ENCODE measurements around the gene BORCS5. TPM values are rescaled to one million over a fixed set of nuclear protein-coding genes. Genes with fewer than 3 reads are reported as not detected.
A peak's percentile ranks its signal among the peaks of the same experiment; 100 is the strongest.

Gene BORCS5
- total and polyA plus RNA-seq, 7 experiments from 2014 or later, result 8.4 to 28.2 (median 18.6) TPM

DNA sequence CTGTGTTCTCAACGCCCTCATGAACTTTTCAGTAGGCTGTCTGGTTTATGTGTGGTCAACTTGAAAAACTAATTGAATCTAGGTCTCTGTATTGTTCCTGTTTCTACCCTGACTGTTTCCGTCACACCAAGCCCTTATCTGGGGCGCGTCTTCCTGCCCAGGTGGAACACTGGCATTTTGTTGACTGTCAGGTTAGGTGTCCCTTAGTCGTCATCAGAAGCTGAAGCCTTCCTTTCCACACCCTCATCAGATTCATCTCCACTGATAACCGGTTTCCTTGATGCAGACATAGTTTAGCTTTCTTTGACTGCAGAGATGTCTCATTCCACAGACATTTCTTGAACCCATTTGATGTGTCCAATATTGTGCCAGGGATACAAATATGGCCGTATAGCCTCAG is 109.3 kb downstream of the BORCS5 start:
- H3K4me1 ChIP-seq (ENCODE audit: control insufficient read depth in 2 of 2, insufficient read depth in 2 of 2, low read length in 2 of 2), result peaks cover 37 to 39% of the 10 kb centered on the region in 2 donors

DNA sequence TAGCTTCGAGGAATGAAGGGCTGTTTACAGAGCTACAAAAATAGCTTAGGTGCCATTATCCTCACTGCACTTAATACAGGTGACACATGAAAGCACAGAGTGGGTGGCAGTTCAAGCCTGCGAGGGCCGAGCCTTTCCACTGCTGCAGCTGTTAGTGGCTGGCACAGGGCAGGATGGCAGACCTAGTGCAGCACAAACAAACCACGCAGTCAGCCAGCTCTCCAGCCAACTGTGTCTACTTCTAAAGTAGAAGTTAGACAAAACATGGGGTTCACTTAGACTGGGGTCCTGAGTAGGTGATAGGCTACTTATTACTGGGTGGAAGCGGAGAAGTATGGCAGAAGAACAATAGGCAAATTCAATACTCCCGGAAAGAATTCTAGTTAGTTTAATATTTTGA is 110.4 kb downstream of the BORCS5 start:
- Mint-ChIP-seq H3K27ac (peak overlapping the region; percentile 89 to 99 (median 96)), H3K4me1 (peaks cover 19 to 64% (median 54%) of the 10 kb centered on the region in 7 donors), H3K27me3 (no peaks in the 10 kb centered on the region), H3K36me3 (peaks cover 20 to 47% (median 46%) of the 10 kb centered on the region in 5 donors), H3K4me3 (peak overlapping the region; percentile 16 to 75 (median 55)), H3K9me3 (no peaks in the 10 kb centered on the region)
- DNase-seq (peak in 5 of 9 donors; percentile 17 to 43 (median 31)), ATAC-seq (peak; percentile 28)
- Histone ChIP-seq H3K4me1 (ENCODE audit: control insufficient read depth in 2 of 2, insufficient read depth in 2 of 2, low read length in 2 of 2) (peaks cover 31 to 39% of the 10 kb centered on the region in 2 donors), H3K27ac (ENCODE audit: low read depth, low read length) (peak overlapping the region; percentile 75), H3K36me3 (ENCODE audit: control insufficient read depth in 2 of 3, insufficient read depth in 3 of 3, low read length in 3 of 3) (no peaks in the 10 kb centered on the region), H3K4me3 (ENCODE audit: low read length) (no peak overlapping the region), H3K27me3 (ENCODE audit: control insufficient read depth in 2 of 2, insufficient read depth in 2 of 2, low read length in 2 of 2) (no peaks in the 10 kb centered on the region), H3K9me3 (ENCODE audit: control insufficient read depth in 2 of 3, low read length in 3 of 3) (no peaks in the 10 kb centered on the region)
- intact Hi-C loops (cut with micrococcal nuclease), result loop anchor here (2.0 to 5.0 kb wide), 3 partner anchors 16 to 65 kb away; no protein-coding TSS in a partner anchor
- POLR2A ChIA-PET, result interaction anchor here (1.1 to 3.7 kb wide), 9 partner anchors 8 to 248 kb away, joined by 3 to 48 read pairs (median 11); partner anchors contain the start of gene CREBL2
- CTCF ChIA-PET, result interaction anchor here (0.6 to 2.2 kb wide), 7 partner anchors 21 to 270 kb away, joined by 3 to 7 read pairs (median 3); no protein-coding TSS in a partner anchor

More for the DNA sequence above, 109.3 kb downstream of the BORCS5 start:
- H3K36me3 ChIP-seq (ENCODE audit: control insufficient read depth in 2 of 3, insufficient read depth in 3 of 3, low read length in 3 of 3), result no peaks in the 10 kb centered on the region
- CTCF ChIA-PET, result interaction anchor here (0.6 to 2.2 kb wide), 7 partner anchors 8 to 239 kb away, joined by 3 to 8 read pairs (median 3); no protein-coding TSS in a partner anchor
- DNase-seq (peak in 7 of 9 donors; percentile 79 to 92 (median 87)), ATAC-seq (peak; percentile 95)
- no peak overlapping the region for H3K4me3 ChIP-seq (ENCODE audit: low read length)
- POLR2A ChIA-PET, result interaction anchor here (0.6 to 3.7 kb wide), 21 partner anchors 8 to 260 kb away, joined by 3 to 48 read pairs (median 6); partner anchors contain the start of gene BORCS5
- no peaks in the 10 kb centered on the region for H3K27me3 ChIP-seq (ENCODE audit: control insufficient read depth in 2 of 2, insufficient read depth in 2 of 2, low read length in 2 of 2)
- Mint-ChIP-seq H3K4me1 (peaks cover 22 to 75% (median 59%) of the 10 kb centered on the region in 7 donors), H3K27ac (peak overlapping the region; percentile 90 to 99 (median 97)), H3K27me3 (no peaks in the 10 kb centered on the region), H3K36me3 (peaks cover 19 to 47% (median 39%) of the 10 kb centered on the region in 5 donors), H3K4me3 (peak overlapping the region; percentile 37 to 76 (median 70)), H3K9me3 (no peaks in the 10 kb centered on the region)
- no peaks in the 10 kb centered on the region for H3K9me3 ChIP-seq (ENCODE audit: control insufficient read depth in 2 of 3, low read length in 3 of 3)
- peak overlapping the region; percentile 75 for H3K27ac ChIP-seq (ENCODE audit: low read depth, low read length)
- intact Hi-C loops (cut with micrococcal nuclease), result loop anchor here (1.0 to 5.0 kb wide), 6 partner anchors 16 to 95 kb away; no protein-coding TSS in a partner anchor

DNA sequence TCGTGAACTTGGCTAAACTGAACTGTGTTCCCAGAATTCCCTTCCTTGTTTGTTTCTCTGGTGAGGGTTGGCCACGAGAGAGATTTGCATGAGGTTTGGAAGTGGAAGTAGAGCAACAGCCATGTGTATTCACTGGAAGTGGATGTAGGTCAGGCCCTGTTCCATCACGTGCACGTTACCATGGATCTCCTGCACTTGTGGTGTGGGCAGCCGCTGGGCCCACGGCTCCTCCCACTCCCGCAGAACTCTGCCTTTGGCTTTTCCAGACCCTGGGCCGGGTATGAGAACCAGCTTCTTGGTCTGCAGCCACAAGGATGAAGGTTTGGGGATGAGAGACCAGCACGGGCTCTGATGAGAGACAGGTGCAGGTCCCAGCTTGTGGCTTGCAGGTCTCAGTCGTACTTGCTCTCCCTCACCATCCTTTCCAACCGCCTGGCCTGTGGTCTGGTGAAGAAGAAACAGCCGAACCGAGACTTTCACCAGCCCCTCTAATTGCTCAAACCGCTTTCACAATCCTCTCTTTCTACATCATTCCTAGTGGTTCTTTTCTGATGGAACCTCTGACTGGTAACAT is 110.9 kb downstream of the BORCS5 start:
- H3K4me3 ChIP-seq (ENCODE audit: low read length), result no peak overlapping the region
- peaks cover 29 to 39% of the 10 kb centered on the region in 2 donors for H3K4me1 ChIP-seq (ENCODE audit: control insufficient read depth in 2 of 2, insufficient read depth in 2 of 2, low read length in 2 of 2)
- H3K27me3 ChIP-seq (ENCODE audit: control insufficient read depth in 2 of 2, insufficient read depth in 2 of 2, low read length in 2 of 2), result no peaks in the 10 kb centered on the region
- Mint-ChIP-seq H3K4me3 (peak overlapping the region in 9 of 10 donors; percentile 16 to 70 (median 50)), H3K9me3 (no peaks in the 10 kb centered on the region), H3K27ac (peak overlapping the region; percentile 89 to 99 (median 96)), H3K4me1 (peaks cover 19 to 63% (median 52%) of the 10 kb centered on the region in 7 donors), H3K27me3 (no peaks in the 10 kb centered on the region), H3K36me3 (peaks cover 19 to 47% (median 46%) of the 10 kb centered on the region in 5 donors)
- H3K27ac ChIP-seq (ENCODE audit: low read depth, low read length), result peak overlapping the region; percentile 75
- ChIA-PET POLR2A (interaction anchor here (0.7 to 3.7 kb wide), 6 partner anchors 10 to 248 kb away, joined by 3 to 48 read pairs (median 8); partner anchors contain the start of gene CREBL2), CTCF (interaction anchor here (2.2 kb wide), 1 partner anchor 26 kb away, joined by 7 read pairs; no protein-coding TSS in a partner anchor)
- DNase-seq, result peak in 3 of 9 donors; percentile 15 to 37 (median 35)
- ATAC-seq, result peak; percentile 38
- H3K9me3 ChIP-seq (ENCODE audit: control insufficient read depth in 2 of 3, low read length in 3 of 3), result no peaks in the 10 kb centered on the region
- intact Hi-C loops (cut with micrococcal nuclease), result loop anchor here (2.0 to 5.0 kb wide), 3 partner anchors 15 to 65 kb away; no protein-coding TSS in a partner anchor
- H3K36me3 ChIP-seq (ENCODE audit: control insufficient read depth in 2 of 3, insufficient read depth in 3 of 3, low read length in 3 of 3), result no peaks in the 10 kb centered on the region

DNA sequence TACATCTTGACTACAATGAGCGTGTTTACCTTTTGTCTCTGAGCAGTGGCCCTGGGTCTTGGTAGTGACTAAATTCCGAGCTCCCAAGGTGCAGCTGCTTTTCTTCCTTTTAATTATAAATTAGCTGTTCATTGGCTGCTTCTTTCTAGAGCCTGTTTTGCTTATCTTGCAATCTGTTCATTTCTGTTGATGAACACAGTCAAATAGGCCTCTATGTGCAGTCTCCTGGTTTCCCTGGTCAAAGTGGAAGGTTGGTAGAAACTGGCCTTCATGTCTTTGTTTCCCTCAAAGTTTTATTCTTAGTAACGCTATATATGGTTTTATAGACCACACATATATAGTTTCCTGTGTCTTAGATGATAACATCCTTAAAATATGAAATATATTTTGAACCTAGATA is 111.7 kb downstream of the BORCS5 start:
- ChIA-PET POLR2A (interaction anchor here (0.7 to 3.7 kb wide), 3 partner anchors 14 to 143 kb away, joined by 3 to 48 read pairs (median 3); partner anchors contain the start of gene CREBL2), CTCF (no interaction called here)
- Mint-ChIP-seq H3K4me3 (peak overlapping the region in 4 of 10 donors; percentile 0 to 50 (median 32)), H3K4me1 (peaks cover 21 to 64% (median 58%) of the 10 kb centered on the region in 7 donors), H3K27me3 (no peaks in the 10 kb centered on the region), H3K36me3 (peaks cover 21 to 50% (median 44%) of the 10 kb centered on the region in 5 donors), H3K9me3 (peaks cover 0 to 1% (median 0%) of the 10 kb centered on the region in 11 donors), H3K27ac (peak overlapping the region; percentile 89 to 99 (median 96))
- Histone ChIP-seq H3K9me3 (ENCODE audit: control insufficient read depth in 2 of 3, low read length in 3 of 3) (no peaks in the 10 kb centered on the region), H3K27me3 (ENCODE audit: control insufficient read depth in 2 of 2, insufficient read depth in 2 of 2, low read length in 2 of 2) (no peaks in the 10 kb centered on the region), H3K36me3 (ENCODE audit: control insufficient read depth in 2 of 3, insufficient read depth in 3 of 3, low read length in 3 of 3) (no peaks in the 10 kb centered on the region), H3K4me3 (ENCODE audit: low read length) (no peak overlapping the region), H3K4me1 (ENCODE audit: control insufficient read depth in 2 of 2, insufficient read depth in 2 of 2, low read length in 2 of 2) (peaks cover 30 to 39% of the 10 kb centered on the region in 2 donors), H3K27ac (ENCODE audit: low read depth, low read length) (no peak overlapping the region)
- intact Hi-C loops (cut with micrococcal nuclease), result loop anchor here in 1 of 2 donors (5.0 kb wide), 1 partner anchor 66 kb away; no protein-coding TSS in a partner anchor
- no peak for DNase-seq
- no peak for ATAC-seq

DNA sequence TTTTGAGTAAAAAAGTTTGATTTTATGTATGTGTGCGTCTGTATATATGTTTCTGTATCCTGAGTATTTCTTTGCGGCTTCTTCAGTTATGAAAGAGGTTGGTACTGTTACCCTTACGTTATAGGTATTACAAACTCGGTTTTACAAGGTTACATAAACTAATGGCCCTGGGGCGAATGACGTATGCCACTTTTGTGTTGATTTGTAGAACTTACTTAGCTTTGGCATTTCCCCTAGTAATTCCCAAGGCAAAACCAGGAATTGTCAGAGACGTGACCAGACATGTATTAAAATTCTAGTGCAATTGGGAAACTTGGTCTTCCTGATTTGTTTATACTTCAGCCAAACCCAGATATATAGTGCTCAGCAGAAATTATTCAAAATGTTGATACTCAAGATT is 112.5 kb downstream of the BORCS5 start:
- H3K4me3 ChIP-seq (ENCODE audit: low read length), result no peak overlapping the region
- peaks cover 24 to 66% (median 61%) of the 10 kb centered on the region in 7 donors for H3K4me1 Mint-ChIP-seq
- POLR2A ChIA-PET, result interaction anchor here (2.2 kb wide), 1 partner anchor 12 kb away, joined by 9 read pairs; no protein-coding TSS in a partner anchor
- peaks cover 0 to 1% (median 0%) of the 10 kb centered on the region in 11 donors for H3K9me3 Mint-ChIP-seq
- no peaks in the 10 kb centered on the region for H3K27me3 ChIP-seq (ENCODE audit: control insufficient read depth in 2 of 2, insufficient read depth in 2 of 2, low read length in 2 of 2)
- no peaks in the 10 kb centered on the region for H3K27me3 Mint-ChIP-seq
- CTCF ChIA-PET, result no interaction called here
- H3K4me1 ChIP-seq (ENCODE audit: control insufficient read depth in 2 of 2, insufficient read depth in 2 of 2, low read length in 2 of 2), result peaks cover 35 to 41% of the 10 kb centered on the region in 2 donors
- intact Hi-C loops (cut with micrococcal nuclease), result loop anchor here in 1 of 2 donors (5.0 kb wide), 1 partner anchor 67 kb away; no protein-coding TSS in a partner anchor
- H3K27ac Mint-ChIP-seq, result peak overlapping the region in 7 of 9 donors; percentile 32 to 98 (median 58)
- H3K27ac ChIP-seq (ENCODE audit: low read depth, low read length), result no peak overlapping the region
- DNase-seq (no peak), ATAC-seq (no peak)
- H3K9me3 ChIP-seq (ENCODE audit: control insufficient read depth in 2 of 3, low read length in 3 of 3), result no peaks in the 10 kb centered on the region
- H3K36me3 ChIP-seq (ENCODE audit: control insufficient read depth in 2 of 3, insufficient read depth in 3 of 3, low read length in 3 of 3), result no peaks in the 10 kb centered on the region
- H3K4me3 Mint-ChIP-seq, result no peak overlapping the region
- peaks cover 23 to 54% (median 45%) of the 10 kb centered on the region in 5 donors for H3K36me3 Mint-ChIP-seq

DNA sequence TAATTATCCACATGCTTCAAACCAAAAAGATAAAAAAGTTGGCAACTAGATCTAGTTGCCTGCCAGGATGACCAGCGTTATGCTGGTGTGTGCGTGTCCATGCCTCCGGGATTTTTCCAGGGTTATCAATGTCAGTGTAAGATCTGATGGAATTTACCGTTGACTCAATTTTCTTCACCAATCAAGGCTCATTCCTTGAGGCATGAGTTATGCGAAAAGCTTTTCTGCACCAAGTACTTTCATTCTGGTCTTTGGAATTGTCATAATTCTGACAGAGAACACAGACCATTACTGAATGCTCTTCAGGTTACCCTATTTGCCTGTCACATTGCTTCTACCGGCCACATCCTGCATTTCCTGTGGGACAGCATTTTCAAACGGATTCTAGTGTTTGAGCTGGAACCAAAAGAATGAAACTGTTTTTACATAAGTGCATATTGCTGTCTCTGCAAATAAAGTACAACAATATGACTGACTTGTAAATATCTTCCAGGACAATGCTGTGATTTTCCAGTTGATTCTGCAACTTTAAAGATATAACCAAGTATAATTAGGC is 114.0 kb downstream of the BORCS5 start:
- ChIA-PET POLR2A (interaction anchor here (0.9 to 2.2 kb wide), 2 partner anchors 9 to 11 kb away, joined by 3 to 9 read pairs; no protein-coding TSS in a partner anchor), CTCF (no interaction called here)
- DNase-seq, result no peak
- peak overlapping the region in 8 of 9 donors; percentile 43 to 86 (median 71) for H3K27ac Mint-ChIP-seq
- intact Hi-C loops (cut with micrococcal nuclease), result no loop called here
- no peaks in the 10 kb centered on the region for H3K27me3 ChIP-seq (ENCODE audit: control insufficient read depth in 2 of 2, insufficient read depth in 2 of 2, low read length in 2 of 2)
- H3K36me3 Mint-ChIP-seq, result peaks cover 23 to 60% (median 55%) of the 10 kb centered on the region in 5 donors
- H3K27ac ChIP-seq (ENCODE audit: low read depth, low read length), result no peak overlapping the region
- H3K4me3 Mint-ChIP-seq, result peak overlapping the region in 1 of 10 donors; percentile 1
- H3K36me3 ChIP-seq (ENCODE audit: control insufficient read depth in 2 of 3, insufficient read depth in 3 of 3, low read length in 3 of 3), result no peaks in the 10 kb centered on the region
- no peak overlapping the region for H3K4me3 ChIP-seq (ENCODE audit: low read length)
- no peaks in the 10 kb centered on the region for H3K9me3 ChIP-seq (ENCODE audit: control insufficient read depth in 2 of 3, low read length in 3 of 3)
- H3K4me1 Mint-ChIP-seq, result peaks cover 23 to 80% (median 61%) of the 10 kb centered on the region in 7 donors
- H3K4me1 ChIP-seq (ENCODE audit: control insufficient read depth in 2 of 2, insufficient read depth in 2 of 2, low read length in 2 of 2), result peaks cover 33 to 36% of the 10 kb centered on the region in 2 donors
- no peak for ATAC-seq
- H3K27me3 Mint-ChIP-seq, result no peaks in the 10 kb centered on the region
- peaks cover 0 to 1% (median 0%) of the 10 kb centered on the region in 11 donors for H3K9me3 Mint-ChIP-seq

Data from naive thymus-derived CD4-positive, alpha-beta T cell (primary cell).